GM19468 (cell line): Measurements from ENCODE around the gene ARPC5L.
"Not testable (repeated sequence)": the region's sequence is repeated elsewhere in the genome, so short reads cannot be mapped to it uniquely, and the experiment has no call there.

ENCODE experiments used
- ATAC-seq: cut with Tn5 transposase; IDR thresholded peaks from one replicate; pipeline ENCODE4 v1.9.1; 2021; ENCODE audit warnings: mild to moderate bottlenecking, moderate library complexity, moderate number of reproducible peaks; ENCODE audit not compliant: unreplicated experiment; ENCODE audit errors: extremely low read depth

The ARPC5L gene

DNA sequence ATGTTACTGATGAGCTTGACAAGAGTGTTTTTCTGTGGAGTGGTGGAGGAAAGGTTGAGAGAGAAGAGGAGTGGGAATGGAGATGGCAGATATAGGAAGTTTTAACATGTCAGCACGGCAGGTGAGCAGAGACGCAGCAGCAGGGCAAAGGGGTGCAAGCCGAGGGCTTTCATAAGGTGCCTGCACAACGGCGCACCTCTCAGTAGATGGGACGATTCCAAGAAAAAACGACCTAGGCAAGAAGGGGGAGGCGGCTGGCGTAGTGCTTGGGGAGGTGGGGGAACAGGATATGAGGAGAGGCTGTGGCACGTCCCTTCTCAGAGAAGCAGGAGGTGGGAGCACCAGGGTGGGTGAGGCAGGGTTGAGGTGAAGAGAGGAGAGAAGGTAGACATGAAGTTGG lies 24.5 kb downstream of the ARPC5L start:
- no peak for ATAC-seq

- no peak for ATAC-seq
These were observed 25.0 kb downstream of the ARPC5L start for GRCh38 chr9:124886866-124887492.

- no peak for ATAC-seq
These were observed 25.9 kb downstream of the ARPC5L start for GRCh38 chr9:124887832-124888231.

GRCh38 chr9:124889006-124889405 lies 27.1 kb downstream of the ARPC5L start:
- ATAC-seq = no peak

GRCh38 chr9:124890179-124890578 lies 28.2 kb downstream of the ARPC5L start:
- ATAC-seq = no peak

GRCh38 chr9:124894035-124894740 lies 32.3 kb downstream of the ARPC5L start:
- ATAC-seq = no peak

DNA sequence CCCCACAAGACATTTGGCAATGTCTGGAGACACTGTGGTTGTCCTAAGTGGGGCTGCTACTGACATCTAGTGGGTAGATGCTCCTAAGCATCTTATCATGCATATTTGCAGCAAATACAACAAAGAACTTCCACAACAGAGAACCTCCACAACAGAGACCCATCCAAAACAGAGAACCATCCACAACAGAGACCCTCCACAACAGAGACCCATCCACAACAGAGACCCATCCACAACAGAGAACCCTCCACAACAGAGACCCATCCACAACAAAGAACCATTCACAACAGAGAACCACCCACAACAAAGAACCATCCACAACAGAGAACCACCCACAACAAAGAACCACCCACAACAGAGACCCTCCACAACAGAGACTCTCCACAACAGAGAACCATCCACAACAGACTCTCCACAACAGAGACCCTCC lies 32.8 kb downstream of the ARPC5L start:
- ATAC-seq = no peak

GRCh38 chr9:124897570-124898460 lies 35.9 kb downstream of the ARPC5L start:
- no peak for ATAC-seq

DNA sequence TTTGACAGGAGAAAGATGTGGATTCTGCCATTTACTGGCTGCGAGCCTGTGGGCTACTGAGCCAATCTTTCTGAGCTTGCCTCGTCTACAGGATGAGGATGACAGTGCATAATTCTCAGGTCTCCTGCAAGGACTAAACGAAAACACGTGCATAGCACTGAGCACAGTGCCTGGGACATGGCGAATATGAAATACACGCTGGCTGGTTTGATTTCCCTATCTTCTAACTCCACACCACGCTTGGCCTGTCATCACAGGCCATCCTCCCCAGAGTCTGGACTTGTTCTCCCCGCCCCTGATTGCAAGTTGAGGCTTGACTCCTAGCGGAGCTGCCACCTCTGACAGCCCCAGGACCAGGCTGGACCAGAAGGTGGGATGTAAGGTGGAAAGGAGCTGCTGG lies 37.9 kb downstream of the ARPC5L start:
- ATAC-seq = no peak

GRCh38 chr9:124906966-124907365 lies 45.0 kb downstream of the ARPC5L start:
- ATAC-seq = no peak

- ATAC-seq = no peak
These were observed 46.2 kb downstream of the ARPC5L start for GRCh38 chr9:124908098-124908497.

DNA sequence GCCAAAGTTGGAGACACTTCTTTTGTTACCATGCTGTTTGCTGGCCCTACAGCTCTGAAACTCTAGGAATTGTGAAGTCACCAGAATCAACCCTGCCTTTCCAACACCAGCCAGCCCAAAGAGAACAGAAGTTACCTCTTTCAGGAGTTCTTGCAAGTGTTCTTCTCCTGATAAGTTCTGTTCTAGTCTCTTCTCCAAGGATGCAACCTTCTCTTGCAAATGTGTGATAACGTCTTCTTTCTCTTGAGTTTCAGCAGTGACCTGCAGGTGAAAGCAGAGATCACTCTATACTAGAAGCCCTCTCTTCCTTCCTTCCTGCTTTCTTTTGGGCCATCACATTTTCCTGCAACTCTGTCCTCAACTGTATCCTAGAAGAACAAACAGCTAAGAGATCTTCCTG lies 49.8 kb downstream of the ARPC5L start:
- ATAC-seq = no peak

DNA sequence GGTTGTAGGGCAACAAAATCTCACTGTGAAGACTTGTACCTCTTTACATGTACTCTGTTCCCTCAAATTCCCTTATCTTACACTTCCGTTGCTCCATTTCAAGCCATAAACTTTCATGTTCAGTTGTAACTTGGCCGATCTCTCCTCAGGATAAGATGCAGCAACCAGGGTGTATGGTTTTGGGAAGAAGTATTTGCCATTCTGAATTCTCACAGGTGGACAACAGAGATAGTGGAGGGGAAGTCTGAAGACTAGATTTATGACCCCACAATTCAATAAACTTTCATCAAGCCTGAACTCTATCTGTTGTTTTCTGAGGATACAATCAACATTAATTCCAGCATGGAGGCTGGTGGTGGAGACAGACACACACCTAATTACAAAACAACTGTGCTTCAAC lies 51.4 kb downstream of the ARPC5L start:
- ATAC-seq = no peak

DNA sequence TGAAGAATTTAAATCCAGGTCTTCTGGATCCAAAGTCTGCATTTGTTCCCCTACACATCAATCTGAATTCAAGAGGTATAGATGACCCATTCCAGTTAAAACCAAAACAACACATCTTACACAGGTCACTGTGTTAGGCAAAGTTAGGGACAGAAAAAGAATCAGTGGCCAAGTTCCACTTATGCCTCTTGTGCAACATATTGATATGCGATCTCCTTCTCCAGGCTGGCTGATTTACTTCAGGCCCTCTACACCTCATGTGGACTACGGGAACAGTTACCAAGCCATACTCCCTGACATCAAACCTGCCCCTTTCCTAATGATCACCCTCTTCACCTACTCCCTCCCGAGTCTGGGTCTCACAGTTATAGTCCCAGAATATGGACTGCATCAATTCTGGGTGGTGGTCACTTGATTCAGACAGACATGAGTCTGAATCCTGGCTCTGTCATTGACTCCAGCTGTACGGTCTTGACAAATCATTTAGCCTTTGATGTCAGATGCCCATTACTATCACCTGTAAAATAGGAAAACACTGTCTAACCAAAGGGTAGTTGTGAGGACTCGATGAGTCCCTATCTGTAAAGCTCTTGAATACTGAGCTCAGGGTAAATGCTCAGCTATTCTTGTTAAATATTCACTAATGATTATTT lies 52.9 kb downstream of the ARPC5L start:
- no peak for ATAC-seq

DNA sequence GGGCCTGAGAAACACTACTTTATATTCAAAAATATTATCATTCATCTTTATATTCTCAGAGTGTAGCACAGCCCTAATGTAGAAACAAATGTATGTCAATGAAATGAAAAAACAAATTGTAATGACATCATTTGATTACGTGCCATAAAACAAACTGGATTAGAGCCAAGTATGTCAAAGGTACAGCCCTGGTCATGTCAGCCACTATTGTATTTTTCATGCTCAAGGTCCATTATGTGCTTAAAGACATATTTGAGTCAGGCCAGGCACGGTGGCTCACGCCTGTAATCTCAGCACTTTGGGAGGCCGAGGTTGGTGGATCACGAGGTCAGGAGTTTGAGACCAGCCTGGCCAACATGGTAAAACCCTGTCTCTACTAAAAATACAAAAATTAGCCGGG lies 58.5 kb downstream of the ARPC5L start:
- not testable (repeated sequence) for ATAC-seq
